Activated T-helper 9 cell treated with anti-CD3 and anti-CD28 coated beads, Interleukin-2, amount 50 U/mL, for 16 hours (primary cell): ENCODE results near the gene S1PR2.

Source experiments
- DNase-seq: peaks from one replicate; pipeline ENCODE4 v3.0.0-alpha.2; 2020; ENCODE audit warnings: low read depth

Gene S1PR2

GRCh38 chr19:10230861-10231611 is at the start of gene S1PR2:
S1PR2 (minus strand) TSS chr19:10231331; CDS start chr19:10224905, 6,426 bp downstream.
- DNase-seq = peak; percentile 61

- DNase-seq = no peak
Measured at GRCh38 chr19:10279737-10280442, 48.8 kb upstream of the S1PR2 start.

DNA sequence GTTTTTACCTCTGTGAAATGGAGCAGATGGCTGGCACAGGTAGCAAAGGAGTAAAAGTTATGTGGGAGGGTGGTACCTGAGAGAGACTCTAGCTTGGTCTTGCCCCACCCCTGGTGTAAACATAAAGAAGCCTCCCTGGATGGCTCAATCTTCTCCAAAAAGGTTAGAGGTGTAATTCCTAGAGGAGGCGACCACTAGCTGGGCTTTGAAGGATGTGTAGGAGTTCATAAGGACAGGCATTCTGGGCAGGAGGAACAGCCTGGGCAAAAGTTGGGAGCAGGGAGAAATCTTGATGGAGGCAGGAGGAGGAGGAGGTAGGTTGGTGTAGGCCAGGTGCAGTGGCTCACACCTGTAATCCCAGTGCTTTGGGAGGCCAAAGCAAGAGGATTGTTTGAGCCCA is 47.8 kb upstream of the S1PR2 start:
- no peak for DNase-seq

GRCh38 chr19:10277795-10278589 is 46.9 kb upstream of the S1PR2 start:
- DNase-seq = no peak

- DNase-seq = no peak
Measured at GRCh38 chr19:10274589-10274988, 43.5 kb upstream of the S1PR2 start.

DNA sequence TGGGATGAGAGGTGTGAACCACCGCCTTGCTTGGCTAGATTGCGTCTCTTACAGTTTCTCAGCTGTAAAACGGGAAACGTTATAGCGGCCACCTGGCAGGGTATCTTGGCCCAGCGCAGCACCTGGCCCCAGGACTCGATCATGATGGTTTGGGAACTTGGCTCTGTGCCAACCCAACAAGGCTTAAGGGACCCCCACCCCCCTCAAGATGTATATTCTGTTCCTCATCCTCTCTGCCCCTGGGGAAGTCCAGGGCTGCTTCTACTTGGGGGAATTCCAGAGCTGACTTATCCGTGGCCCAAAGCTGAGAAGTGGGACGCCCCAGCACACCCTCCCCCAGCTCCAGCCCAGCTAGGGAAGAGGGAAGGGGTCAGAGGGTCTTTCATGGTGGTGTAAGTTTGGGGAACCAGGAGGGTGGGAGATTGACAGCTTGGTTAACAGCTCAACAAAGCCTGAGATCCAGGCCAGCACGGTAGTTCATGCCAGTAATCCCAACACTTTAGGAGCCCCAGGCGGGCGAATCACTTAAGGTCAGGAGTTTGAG is 40.5 kb upstream of the S1PR2 start:
- no peak for DNase-seq

- DNase-seq = peak; percentile 66
Measured at GRCh38 chr19:10270616-10271394, 39.7 kb upstream of the S1PR2 start, which contains the start of gene ICAM1. ICAM1 (plus strand) TSS chr19:10271120; CDS start chr19:10271160, 40 bp downstream.

- peak; percentile 58 for DNase-seq
Measured at GRCh38 chr19:10270180-10270615, 39.1 kb upstream of the S1PR2 start.

DNA sequence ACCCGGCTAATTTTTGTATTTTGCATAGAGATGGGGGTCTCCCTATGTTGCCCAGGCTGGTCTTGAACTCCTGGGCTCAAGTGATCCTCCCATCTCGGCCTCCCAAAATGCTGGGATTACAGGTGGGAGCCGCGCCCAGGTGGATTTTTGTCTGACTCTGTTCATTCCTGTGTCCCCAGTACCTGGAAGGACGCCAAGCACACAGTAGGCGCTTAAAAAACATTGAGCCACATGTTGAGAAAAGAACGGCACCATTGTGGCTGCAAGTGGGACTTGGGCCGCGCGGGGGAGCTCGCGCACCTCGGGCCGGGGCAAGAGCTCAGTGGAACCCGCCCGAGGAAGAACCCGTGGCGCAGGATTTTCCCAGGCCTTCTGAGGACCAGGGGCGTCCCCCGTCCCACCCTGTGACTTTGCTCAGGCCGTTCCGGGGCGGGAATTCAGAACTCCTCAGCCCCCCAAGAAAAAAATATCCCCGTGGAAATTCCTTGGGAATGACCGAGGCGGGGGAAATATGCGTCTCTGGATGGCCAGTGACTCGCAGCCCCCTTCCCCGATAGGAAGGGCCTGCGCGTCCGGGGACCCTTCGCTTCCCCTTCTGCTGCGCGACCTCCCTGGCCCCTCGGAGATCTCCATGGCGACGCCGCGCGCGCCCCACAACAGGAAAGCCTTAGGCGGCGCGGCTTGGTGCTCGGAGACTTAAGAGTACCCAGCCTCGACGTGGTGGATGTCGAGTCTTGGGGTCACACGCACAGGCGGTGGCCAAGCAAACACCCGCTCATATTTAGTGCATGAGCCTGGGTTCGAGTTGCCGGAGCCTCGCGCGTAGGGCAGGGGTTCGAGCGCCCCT is 38.4 kb upstream of the S1PR2 start:
- DNase-seq = peak; percentile 82

DNA sequence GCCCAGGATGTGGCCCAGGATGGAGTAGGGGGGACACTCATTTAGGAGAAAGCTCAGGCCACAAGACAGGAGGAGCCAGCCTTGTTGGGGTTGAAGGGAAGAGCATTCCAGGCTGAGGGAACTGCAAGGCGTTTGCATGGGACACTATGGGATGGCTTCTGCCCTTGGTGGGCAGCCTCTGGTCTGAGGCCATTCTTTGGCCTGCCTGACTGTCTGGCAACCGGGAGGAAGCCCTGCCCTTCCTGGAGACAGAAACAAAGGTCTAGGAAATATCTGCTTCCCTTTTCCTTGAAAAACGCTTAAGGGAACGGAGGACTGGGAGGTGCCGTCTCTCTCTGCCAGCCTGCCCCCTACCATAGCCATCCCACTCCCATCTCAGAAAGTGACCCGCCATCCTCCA is 36.9 kb upstream of the S1PR2 start:
- DNase-seq = no peak

DNA sequence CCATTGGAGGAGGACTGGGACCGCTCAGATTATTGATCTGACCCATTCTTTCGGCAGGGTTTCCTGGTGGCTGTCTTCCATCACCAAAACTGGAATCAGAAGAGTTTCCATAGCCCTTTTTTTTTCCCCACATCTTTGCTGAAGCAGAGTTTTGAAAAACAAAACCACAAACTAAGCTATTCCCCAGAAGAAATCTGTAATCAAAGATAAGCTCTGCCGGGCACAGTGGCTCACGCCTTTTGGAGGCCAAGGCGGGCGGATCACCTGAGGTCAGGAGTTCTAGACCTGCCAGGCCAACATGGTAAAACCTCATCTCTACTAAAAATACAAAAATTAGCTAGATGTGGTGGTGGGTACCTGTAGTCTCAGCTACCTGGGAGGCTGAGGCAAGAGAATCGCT is 35.6 kb upstream of the S1PR2 start:
- DNase-seq = no peak

- no peak for DNase-seq
Measured at GRCh38 chr19:10262771-10263170, 31.6 kb upstream of the S1PR2 start.

DNA sequence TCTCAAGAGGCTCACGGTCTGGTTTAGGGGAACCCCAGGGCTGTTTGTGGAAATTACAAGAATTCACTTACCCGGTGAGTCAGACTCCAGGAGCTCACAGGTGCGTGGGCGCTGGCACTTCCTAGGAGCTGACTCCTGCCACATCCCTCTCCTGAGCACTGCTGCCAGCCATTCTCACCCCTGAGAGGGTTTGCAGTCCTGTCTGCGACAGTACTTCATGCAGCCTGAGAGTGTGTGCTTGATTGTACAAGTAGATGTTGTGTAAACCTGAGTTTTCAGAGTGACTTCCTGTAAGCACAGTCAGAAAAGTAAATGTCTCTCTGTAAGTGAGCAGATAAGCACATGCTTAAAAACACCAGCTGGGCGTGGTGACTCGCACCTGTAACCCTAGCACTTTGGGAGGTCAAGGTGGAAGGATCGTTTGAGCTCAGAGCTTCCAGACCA is 29.0 kb upstream of the S1PR2 start:
- peak; percentile 55 for DNase-seq

GRCh38 chr19:10259162-10259905 is 28.2 kb upstream of the S1PR2 start:
- DNase-seq = peak; percentile 81

GRCh38 chr19:10258080-10258710 is 27.1 kb upstream of the S1PR2 start:
- DNase-seq = no peak

GRCh38 chr19:10256970-10257615 is 26.0 kb upstream of the S1PR2 start:
- DNase-seq = no peak

DNA sequence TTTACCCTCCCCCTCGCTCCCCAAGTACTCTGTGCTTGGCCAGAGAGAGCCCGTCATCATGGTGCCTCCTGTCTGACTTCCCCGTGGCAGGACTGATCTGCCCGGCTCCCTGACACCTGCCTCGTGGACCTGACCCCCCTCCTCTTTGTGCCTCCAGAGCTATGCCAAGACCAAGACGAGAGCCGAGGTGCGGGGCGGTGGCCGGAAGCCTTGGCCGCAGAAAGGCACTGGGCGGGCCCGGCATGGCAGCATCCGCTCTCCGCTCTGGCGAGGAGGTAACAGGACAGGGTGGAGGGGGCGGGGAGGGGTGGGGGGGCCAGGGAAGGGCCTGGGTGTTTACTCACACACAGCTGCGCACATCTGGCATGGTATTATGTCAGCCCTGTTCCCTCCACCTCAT is 25.4 kb upstream of the S1PR2 start:
- DNase-seq = no peak

- DNase-seq = no peak
Measured at GRCh38 chr19:10255358-10255757, 24.2 kb upstream of the S1PR2 start.

- no peak for DNase-seq
Measured at GRCh38 chr19:10254244-10254643, 23.1 kb upstream of the S1PR2 start.
